ENCODE measurements around the gene ITIH4. TPM values are rescaled to one million over a fixed set of nuclear protein-coding genes. Genes with fewer than 3 reads are reported as not detected.
"Not testable (repeated sequence)": the region's sequence is repeated elsewhere in the genome, so short reads cannot be mapped to it uniquely, and the experiment has no call there.

ITIH4 gene
- total RNA-seq, 2 donors from 2014 or later, result 6.0 to 6.2 TPM

GRCh38 chr3:52777959-52778805 lies 52.3 kb downstream of the ITIH4 start:
- WGBS, 2 experiments (ENCODE audit: insufficient coverage in 1 of 2, insufficient read length in 1 of 2), result 89 to 91% methylated on average over 14 to 17 of the region's 17 CpGs
- no peaks in the 10 kb centered on the region for H3K4me1 Mint-ChIP-seq
- Histone ChIP-seq H3K36me3 (ENCODE audit: control insufficient read depth, insufficient read depth, low read length) (no peaks in the 10 kb centered on the region), H3K9me3 (ENCODE audit: control insufficient read depth, low read length) (no peaks in the 10 kb centered on the region), H3K4me3 (ENCODE audit: low read length) (no peak overlapping the region), H3K27ac (ENCODE audit: low read depth, low read length) (no peak overlapping the region), H3K4me1 (ENCODE audit: control insufficient read depth, insufficient read depth, low read length) (no peaks in the 10 kb centered on the region), H3K9ac (ENCODE audit: extremely low read depth, low read length, poor library complexity, severe bottlenecking) (no peak overlapping the region), H3K27me3 (ENCODE audit: control insufficient read depth, insufficient read depth, low read length, poor library complexity, severe bottlenecking) (peaks cover 7% of the 10 kb centered on the region)
- DNase-seq, result peak; percentile 35
- H3K27me3 Mint-ChIP-seq (ENCODE audit: insufficient read depth), result peaks cover 17% of the 10 kb centered on the region
- H3K36me3 Mint-ChIP-seq (ENCODE audit: low read depth), result no peaks in the 10 kb centered on the region
- H3K9me3 Mint-ChIP-seq, result no peaks in the 10 kb centered on the region
- no peak for TF ChIP-seq CTCF (conservative IDR thresholded peaks at IDR 0.05)
- no peak overlapping the region for H3K27ac Mint-ChIP-seq
- H3K4me3 Mint-ChIP-seq, result no peak overlapping the region

- H3K36me3 ChIP-seq (ENCODE audit: control insufficient read depth, insufficient read depth, low read length), result no peaks in the 10 kb centered on the region
- peak; percentile 40 for DNase-seq
- Mint-ChIP-seq H3K4me3 (no peak within 1 kb of the TSS), H3K36me3 (ENCODE audit: low read depth) (no peaks in the 10 kb centered on the region), H3K27me3 (ENCODE audit: insufficient read depth) (peaks cover 14% of the 10 kb centered on the region), H3K4me1 (no peaks in the 10 kb centered on the region), H3K27ac (no peak within 1 kb of the TSS), H3K9me3 (no peaks in the 10 kb centered on the region)
- no peaks in the 10 kb centered on the region for H3K9me3 ChIP-seq (ENCODE audit: control insufficient read depth, low read length)
- H3K4me1 ChIP-seq (ENCODE audit: control insufficient read depth, insufficient read depth, low read length), result no peaks in the 10 kb centered on the region
- H3K27me3 ChIP-seq (ENCODE audit: control insufficient read depth, insufficient read depth, low read length, poor library complexity, severe bottlenecking), result peaks cover 7% of the 10 kb centered on the region
- no peak within 1 kb of the TSS for H3K4me3 ChIP-seq (ENCODE audit: low read length)
- no peak for TF ChIP-seq CTCF (conservative IDR thresholded peaks at IDR 0.05)
- H3K27ac ChIP-seq (ENCODE audit: low read depth, low read length), result no peak within 1 kb of the TSS
- H3K9ac ChIP-seq (ENCODE audit: extremely low read depth, low read length, poor library complexity, severe bottlenecking), result no peak within 1 kb of the TSS
- WGBS, 2 experiments (ENCODE audit: insufficient coverage in 1 of 2, insufficient read length in 1 of 2), result 91 to 92% methylated on average over 9 to 12 of the region's 12 CpGs
These were observed 53.1 kb downstream of the ITIH4 start, which contains the start of gene ITIH1 for GRCh38 chr3:52777127-52777958. Gene ITIH1 (plus strand): TSS chr3:52777599. CDS start chr3:52777616, 17 bp downstream.

- not testable (repeated sequence) for H3K9ac ChIP-seq (ENCODE audit: extremely low read depth, low read length, poor library complexity, severe bottlenecking); H3K4me3 ChIP-seq (ENCODE audit: low read length); H3K4me1 ChIP-seq (ENCODE audit: control insufficient read depth, insufficient read depth, low read length); H3K4me3 Mint-ChIP-seq; H3K9me3 Mint-ChIP-seq; H3K4me1 Mint-ChIP-seq; H3K36me3 Mint-ChIP-seq (ENCODE audit: low read depth); H3K27ac ChIP-seq (ENCODE audit: low read depth, low read length); H3K9me3 ChIP-seq (ENCODE audit: control insufficient read depth, low read length); H3K27ac Mint-ChIP-seq; H3K27me3 ChIP-seq (ENCODE audit: control insufficient read depth, insufficient read depth, low read length, poor library complexity, severe bottlenecking); H3K36me3 ChIP-seq (ENCODE audit: control insufficient read depth, insufficient read depth, low read length)
- peaks cover 11% of the 10 kb centered on the region for H3K27me3 Mint-ChIP-seq (ENCODE audit: insufficient read depth)
- peak; percentile 24 for DNase-seq
- WGBS, 2 experiments (ENCODE audit: insufficient coverage in 1 of 2, insufficient read length in 1 of 2), result 80 to 82% methylated on average over 4 to 6 of the region's 6 CpGs
These were observed 54.0 kb downstream of the ITIH4 start for GRCh38 chr3:52776486-52776885.
